Gastroesophageal sphincter (tissue), 3 donors: ENCODE measurements around the gene UBA1.

Experiments
- EP300 ChIP-seq: sonication (generic); formaldehyde crosslinking; IDR thresholded peaks from one replicate; pipeline ENCODE4 v1.6.1; 2017; ENCODE audit warnings: antibody characterized with exemption, mild to moderate bottlenecking
- POLR2A ChIP-seq, 2 donors: fragments of 450-650 bp; IDR thresholded peaks; one replicate each; pipeline ENCODE4 v1.6.1; 2017; ENCODE audit warnings: antibody characterized with exemption in 2 of 2, mild to moderate bottlenecking in 2 of 2, moderate library complexity in 1 of 2
- POLR2AphosphoS5 ChIP-seq: sonication (generic); formaldehyde crosslinking; IDR thresholded peaks from one replicate; pipeline ENCODE4 v1.6.1; 2017; ENCODE audit warnings: antibody characterized with exemption
- TF ChIP-seq, protein P1 (sequence below), 4 experiments: fragments of 200-600 bp in 2 of 4; fragments of 450-650 bp in 2 of 4; sonication (generic) in 1 of 4; IDR thresholded peaks; one replicate each; pipeline ENCODE4 v1.5.1; 2017 to 2019; ENCODE audit warnings: antibody characterized with exemption in 4 of 4, mild to moderate bottlenecking in 2 of 4, moderate library complexity in 2 of 4

DNA sequence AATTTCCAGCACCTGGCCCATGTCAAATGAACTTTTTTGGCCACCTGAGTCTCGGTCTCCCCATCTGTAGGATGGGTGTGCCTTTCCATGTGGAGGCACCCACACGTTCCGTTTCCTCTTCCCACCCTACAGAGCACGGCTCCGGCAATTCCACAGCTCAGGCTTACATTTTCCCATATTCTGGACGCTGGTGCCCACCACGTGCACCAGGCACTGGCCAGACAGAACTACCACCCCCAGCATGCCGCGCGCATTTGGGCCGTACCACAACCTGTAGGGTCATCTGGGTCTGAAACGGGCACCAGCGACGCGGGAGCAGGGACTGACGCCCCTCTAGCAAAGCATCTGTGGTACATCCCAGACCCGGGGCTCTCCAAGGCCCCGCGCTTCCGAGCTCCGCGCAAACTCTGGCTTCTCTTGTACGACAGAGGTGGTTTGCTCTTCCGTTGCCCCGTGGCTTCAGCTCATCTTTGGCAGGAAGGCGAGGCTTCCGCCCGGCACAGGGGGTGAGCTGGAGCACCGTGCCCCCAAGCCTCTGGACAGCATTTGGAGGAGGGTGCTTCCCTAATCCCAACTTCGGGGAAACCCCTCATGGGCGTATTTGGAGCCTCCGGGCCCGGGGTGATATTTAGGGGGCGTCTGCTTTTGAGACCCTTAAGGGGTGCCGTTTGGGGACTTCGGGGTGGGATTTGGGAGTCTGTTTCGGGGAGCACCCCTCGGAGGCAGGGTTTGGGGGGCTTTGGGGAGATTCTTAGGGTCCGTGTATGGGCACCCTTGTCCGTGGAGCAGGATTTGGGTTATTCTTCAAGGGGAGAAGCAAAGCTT, 3.0 kb upstream of the UBA1 start:
- peak; percentile 21 to 23 for TF ChIP-seq POLR2A (IDR thresholded peaks at IDR 0.05)
- TF ChIP-seq, protein P1, sequence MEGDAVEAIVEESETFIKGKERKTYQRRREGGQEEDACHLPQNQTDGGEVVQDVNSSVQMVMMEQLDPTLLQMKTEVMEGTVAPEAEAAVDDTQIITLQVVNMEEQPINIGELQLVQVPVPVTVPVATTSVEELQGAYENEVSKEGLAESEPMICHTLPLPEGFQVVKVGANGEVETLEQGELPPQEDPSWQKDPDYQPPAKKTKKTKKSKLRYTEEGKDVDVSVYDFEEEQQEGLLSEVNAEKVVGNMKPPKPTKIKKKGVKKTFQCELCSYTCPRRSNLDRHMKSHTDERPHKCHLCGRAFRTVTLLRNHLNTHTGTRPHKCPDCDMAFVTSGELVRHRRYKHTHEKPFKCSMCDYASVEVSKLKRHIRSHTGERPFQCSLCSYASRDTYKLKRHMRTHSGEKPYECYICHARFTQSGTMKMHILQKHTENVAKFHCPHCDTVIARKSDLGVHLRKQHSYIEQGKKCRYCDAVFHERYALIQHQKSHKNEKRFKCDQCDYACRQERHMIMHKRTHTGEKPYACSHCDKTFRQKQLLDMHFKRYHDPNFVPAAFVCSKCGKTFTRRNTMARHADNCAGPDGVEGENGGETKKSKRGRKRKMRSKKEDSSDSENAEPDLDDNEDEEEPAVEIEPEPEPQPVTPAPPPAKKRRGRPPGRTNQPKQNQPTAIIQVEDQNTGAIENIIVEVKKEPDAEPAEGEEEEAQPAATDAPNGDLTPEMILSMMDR (IDR thresholded peaks at IDR 0.05): no peak
- TF ChIP-seq EP300: no peak
- TF ChIP-seq POLR2AphosphoS5: peak; percentile 46
